H1 (cell line): ENCODE data around the gene ZNF33B. TPM values are rescaled to one million over a fixed set of nuclear protein-coding genes. Genes with fewer than 3 reads are reported as not detected.

ENCODE experiments used
- CTCF ChIA-PET: fragments of 300-600 bp; sonication (Branson Sonifier 250); formaldehyde crosslinking; loops from one replicate; lab custom pipeline; 2021; ENCODE audit not compliant: partially characterized antibody; lab: Charles Lee
- POLR2A ChIA-PET: fragments of 300-600 bp; sonication (Branson Sonifier 250); formaldehyde crosslinking; loops from one replicate; lab custom pipeline; 2021; ENCODE audit warnings: inconsistent platforms; ENCODE audit not compliant: partially characterized antibody; lab: Charles Lee
- DNase-seq, 2 experiments: peaks; one replicate each; pipeline versions ENCODE4 v3.0.0 to v3.0.0-alpha.2; 2010 to 2022; ENCODE audit warnings: low spot score in 2 of 2, low read depth in 1 of 2, mixed read lengths in 1 of 2
- FAIRE-seq: peaks from 2 replicates; lab custom pipeline; 2011; peaks lifted over from hg19 to GRCh38; lab: Jason Lieb, UNC
- H2AFZ ChIP-seq: 2 replicates; pipeline ENCODE4 v1.8.1; 2012; ENCODE audit warnings: low read length, inconsistent platforms
- H2AK5ac ChIP-seq: 2 replicates; pipeline ENCODE4 v1.6.1; 2013; ENCODE audit warnings: low read depth, low read length
- H2BK120ac ChIP-seq: replicated peaks from 2 replicates; pipeline ENCODE3; 2013; ENCODE audit warnings: low read depth, low read length, inconsistent platforms
- H2BK12ac ChIP-seq: 2 replicates; pipeline ENCODE4 v1.6.1; 2013; ENCODE audit warnings: low read depth, low read length
- H2BK15ac ChIP-seq: 2 replicates; pipeline ENCODE4 v1.6.1; 2013; ENCODE audit warnings: low read length
- H2BK20ac ChIP-seq: 2 replicates; pipeline ENCODE4 v1.6.1; 2013; ENCODE audit warnings: low read length
- H2BK5ac ChIP-seq: 2 replicates; pipeline ENCODE4 v1.6.1; 2013; ENCODE audit warnings: low read depth, low read length
- H3K14ac ChIP-seq: 2 replicates; pipeline ENCODE4 v1.6.1; 2013; ENCODE audit warnings: inconsistent platforms; ENCODE audit not compliant: insufficient read length
- H3K18ac ChIP-seq: 2 replicates; pipeline ENCODE4 v1.6.1; 2013; ENCODE audit warnings: low read length; ENCODE audit errors: extremely low read depth
- H3K23ac ChIP-seq: 2 replicates; pipeline ENCODE4 v1.6.1; 2013; ENCODE audit warnings: inconsistent platforms; ENCODE audit not compliant: insufficient read length
- H3K23me2 ChIP-seq: 2 replicates; pipeline ENCODE4 v1.6.1; 2013; ENCODE audit warnings: low read depth, low read length
- H3K27ac ChIP-seq: 2 replicates; pipeline ENCODE4 v1.6.1; 2011; ENCODE audit warnings: low read depth, low read length, inconsistent platforms
- H3K27me3 ChIP-seq, 4 experiments: replicated peaks in 1 of 4; 1 replicate in 1 of 4; 2 replicates in 3 of 4; pipeline versions ENCODE4 v1.6.1 to v1.8.1; 2011 to 2013; ENCODE audit warnings: low read length in 3 of 4, mild to moderate bottlenecking in 3 of 4, inconsistent platforms in 2 of 4, mixed read lengths in 2 of 4, moderate library complexity in 1 of 4; ENCODE audit not compliant: control insufficient read depth in 3 of 4, insufficient read depth in 3 of 4; ENCODE audit errors: extremely low read depth in 1 of 4
- H3K36me3 ChIP-seq, 4 experiments: 2 replicates each; pipeline versions ENCODE4 v1.6.1 to v1.8.1; 2011 to 2013; ENCODE audit warnings: mild to moderate bottlenecking in 4 of 4, low read length in 3 of 4, moderate library complexity in 2 of 4, control low read depth in 1 of 4, inconsistent platforms in 1 of 4; ENCODE audit not compliant: insufficient read depth in 4 of 4, control insufficient read depth in 2 of 4
- H3K4ac ChIP-seq: replicated peaks from 2 replicates; pipeline ENCODE3; 2013; ENCODE audit warnings: low read length, low read depth, mixed read lengths, inconsistent platforms; ENCODE audit not compliant: insufficient read length
- H3K4me1 ChIP-seq, 4 experiments: replicated peaks in 1 of 4; 1 replicate in 1 of 4; 2 replicates in 3 of 4; pipeline versions ENCODE4 v1.6.1 to v1.8.1; 2011 to 2013; ENCODE audit warnings: low read length in 3 of 4, inconsistent platforms in 2 of 4, mixed read lengths in 1 of 4; ENCODE audit not compliant: insufficient read depth in 4 of 4, control insufficient read depth in 3 of 4
- H3K4me2 ChIP-seq, 2 experiments: 2 replicates each; pipeline versions ENCODE4 v1.6.1 to v1.8.1; 2011 to 2013; ENCODE audit warnings: low read depth in 2 of 2, low read length in 2 of 2, control low read depth in 1 of 2, inconsistent platforms in 1 of 2, mild to moderate bottlenecking in 1 of 2; ENCODE audit not compliant: insufficient read depth in 1 of 2
- H3K4me3 ChIP-seq, 4 experiments: fragments of 200-600, 300-600 bp in 1 of 4; sonication (generic), shearing (Covaris generic), sonication (Bioruptor Twin) in 1 of 4; 2 replicates each; pipeline versions ENCODE4 v1.5.1 to v1.8.1; 2011 to 2016; ENCODE audit warnings: low read length in 4 of 4, low read depth in 3 of 4, control low read depth in 2 of 4, inconsistent platforms in 2 of 4, mild to moderate bottlenecking in 2 of 4, mixed read lengths in 1 of 4, moderate library complexity in 1 of 4; ENCODE audit not compliant: insufficient read depth in 2 of 4; ENCODE audit errors: extremely low read depth in 1 of 4
- H3K56ac ChIP-seq: replicated peaks from 2 replicates; pipeline ENCODE3; 2013; ENCODE audit warnings: low read depth, mild to moderate bottlenecking, mixed read lengths, low read length, inconsistent platforms; ENCODE audit not compliant: insufficient read length
- H3K79me1 ChIP-seq: 2 replicates; pipeline ENCODE4 v1.6.1; 2013; ENCODE audit warnings: low read depth, low read length, control low read depth
- H3K79me2 ChIP-seq, 2 experiments: 2 replicates each; pipeline versions ENCODE4 v1.6.1 to v1.8.1; 2012 to 2013; ENCODE audit warnings: low read length in 2 of 2, mild to moderate bottlenecking in 2 of 2, inconsistent platforms in 1 of 2; ENCODE audit not compliant: insufficient read depth in 2 of 2, control insufficient read depth in 1 of 2
- H3K9ac ChIP-seq, 4 experiments: replicated peaks in 1 of 4; 1 replicate in 1 of 4; 2 replicates in 3 of 4; pipeline versions ENCODE4 v1.6.1 to v1.8.1; 2011 to 2013; ENCODE audit warnings: low read depth in 3 of 4, low read length in 3 of 4, control low read depth in 2 of 4, mild to moderate bottlenecking in 2 of 4, moderate library complexity in 2 of 4, inconsistent platforms in 1 of 4; ENCODE audit errors: extremely low read depth in 1 of 4
- H3K9me3 ChIP-seq, 2 experiments: 2 replicates each; pipeline versions ENCODE4 v1.6.1 to v1.8.1; 2012 to 2013; ENCODE audit warnings: mild to moderate bottlenecking in 2 of 2, moderate library complexity in 2 of 2, control low read depth in 1 of 2, inconsistent platforms in 1 of 2, low read depth in 1 of 2, low read length in 1 of 2, mixed read lengths in 1 of 2; ENCODE audit not compliant: insufficient read depth in 2 of 2
- H4K20me1 ChIP-seq, 2 experiments: replicated peaks in 1 of 2; 2 replicates each; pipeline versions ENCODE3 to v1.8.1; 2011 to 2013; ENCODE audit warnings: inconsistent platforms in 2 of 2, low read length in 2 of 2, mild to moderate bottlenecking in 1 of 2; ENCODE audit not compliant: insufficient read depth in 2 of 2, control insufficient read depth in 1 of 2
- H4K5ac ChIP-seq: 2 replicates; pipeline ENCODE4 v1.6.1; 2013; ENCODE audit warnings: low read length, low read depth, mixed read lengths, inconsistent platforms; ENCODE audit not compliant: insufficient read length
- H4K8ac ChIP-seq: 2 replicates; pipeline ENCODE4 v1.8.0; 2013; ENCODE audit warnings: mild to moderate bottlenecking, moderate library complexity, low read length, inconsistent platforms; ENCODE audit not compliant: insufficient read depth; ENCODE audit errors: extremely low read depth
- H4K91ac ChIP-seq: replicated peaks from 2 replicates; pipeline ENCODE3; 2013; ENCODE audit warnings: low read length, mixed read lengths, inconsistent platforms; ENCODE audit not compliant: insufficient read length
- BACH1 ChIP-seq: IDR thresholded peaks from 2 replicates; pipeline ENCODE4 v1.6.1; 2012; ENCODE audit warnings: low read length, improper control_type of control experiment
- KDM5A ChIP-seq: fragments of 200-600 bp; IDR thresholded peaks from 2 replicates; pipeline ENCODE4 v1.7.1; 2012; ENCODE audit warnings: mild to moderate bottlenecking, low read length, inconsistent platforms, mixed read lengths
- NANOG ChIP-seq: IDR thresholded peaks from 2 replicates; pipeline ENCODE4 v1.6.1; 2011; ENCODE audit warnings: low read length, low read depth, mild to moderate bottlenecking, inconsistent platforms; ENCODE audit not compliant: insufficient read depth, poor library complexity, severe bottlenecking
- RBBP5 ChIP-seq: IDR thresholded peaks from 2 replicates; pipeline ENCODE4 v1.7.1; 2012; ENCODE audit warnings: low read depth, mild to moderate bottlenecking, inconsistent platforms, low read length, moderate library complexity, borderline replicate concordance
- WGBS, 2 experiments: shearing (Covaris generic) in 1 of 2; methylation state at CpG; one replicate each; pipeline versions ENCODE4 v1.1.6 to v1.1.7; 2013 to 2015; ENCODE audit warnings: low lambda C conversion rate in 2 of 2, mixed read lengths in 2 of 2, inconsistent platforms in 1 of 2, low coverage in 1 of 2, missing lambda C conversion rate in 1 of 2; ENCODE audit not compliant: insufficient replicate concordance in 2 of 2, insufficient coverage in 1 of 2, insufficient read length in 1 of 2; ENCODE audit errors: extremely low coverage in 1 of 2, missing lambda C conversion rate in 1 of 2; 5-methylcytosine and 5-hydroxymethylcytosine counted together
- polyA plus RNA-seq, 7 experiments: library from polyadenylated mRNA; depleted of rRNA in 3 of 7; stranded (reverse) in 5 of 7; unstranded in 2 of 7; fragments of >200 nt in 5 of 7; fragments of 200-250 nt in 2 of 7; gene quantifications; 1 replicate in 5 of 7; 2 replicates in 1 of 7; 4 replicates in 1 of 7; pipeline versions ENCODE4 v1.2.1 to v1.2.3, GENCODE V29; 2011 to 2013; ENCODE audit warnings: missing spikeins in 2 of 7, mixed read lengths in 2 of 7
- total RNA-seq: library from RNA; stranded (reverse); fragmentation: NEBNext Ultra II Directional; extraction: Animal tissue kit (Norgen Biotek cat#: 25700); gene quantifications from 2 replicates; pipeline ENCODE4 v1.2.1, GENCODE V29; 2021

Gene ZNF33B
- total and polyA plus RNA-seq, 2 of the 8 experiments (the other 6 are each of a cell fraction or from before 2014, with no cell fraction given): 10.7 to 33.4 TPM

- no peak for DNase-seq
- no peak overlapping the region for H3K14ac ChIP-seq
- no peaks in the 10 kb centered on the region for H3K79me1 ChIP-seq
- no peak overlapping the region for H4K8ac ChIP-seq
- ChIA-PET POLR2A (no interaction called here), CTCF (no interaction called here)
- FAIRE-seq: no peak
- H3K9ac ChIP-seq: no peak overlapping the region
- H3K27me3 ChIP-seq: no peaks in the 10 kb centered on the region
- H2BK20ac ChIP-seq: no peak overlapping the region
- no peak overlapping the region for H3K4me3 ChIP-seq
- H2BK120ac ChIP-seq: no peak overlapping the region
- H3K4me2 ChIP-seq: no peak overlapping the region
- H4K5ac ChIP-seq: no peak overlapping the region
- no peak overlapping the region for H3K56ac ChIP-seq
- no peak overlapping the region for H3K27ac ChIP-seq
- H2AK5ac ChIP-seq: no peak overlapping the region
- H3K23me2 ChIP-seq: peaks cover 12% of the 10 kb centered on the region; the same call in 1 of the 2 replicates
- no peak overlapping the region for H2BK5ac ChIP-seq
- no peak overlapping the region for H2BK15ac ChIP-seq
- no peaks in the 10 kb centered on the region for H4K20me1 ChIP-seq
- H3K36me3 ChIP-seq: peaks cover 0 to 5% (median 0%) of the 10 kb centered on the region in 4 experiments; a peak in 2 of 8 replicates
- no peak overlapping the region for H3K23ac ChIP-seq
- H3K18ac ChIP-seq: no peak overlapping the region
- H3K79me2 ChIP-seq: no peaks in the 10 kb centered on the region
- no peak overlapping the region for H3K4ac ChIP-seq
- H4K91ac ChIP-seq: no peak overlapping the region
- no peak overlapping the region for H2BK12ac ChIP-seq
- TF ChIP-seq NANOG (no peak), BACH1 (no peak), KDM5A (no peak), RBBP5 (no peak)
- WGBS, 2 experiments: 96% methylated on average over 3 of the region's 3 CpGs; no CpG with 5 or more reads in 1 of the 2 experiments
- H3K9me3 ChIP-seq: peaks cover 12 to 13% of the 10 kb centered on the region in 2 experiments; a peak in 3 of 4 replicates
- H3K4me1 ChIP-seq: peaks cover 0 to 11% (median 5%) of the 10 kb centered on the region in 4 experiments; a peak in 5 of 7 replicates
- no peak overlapping the region for H2AFZ ChIP-seq
These were observed 90.1 kb downstream of the ZNF33B start for GRCh38 chr10:42548254-42548653.
